HG03521 (cell line): ENCODE data around the gene ZBTB33.
A peak's percentile ranks its signal among the peaks of the same experiment; 100 is the strongest.

ENCODE experiments used
- ATAC-seq: cut with Tn5 transposase; IDR thresholded peaks from one replicate; pipeline ENCODE4 v1.9.1; 2021; ENCODE audit warnings: mild to moderate bottlenecking, moderate library complexity; ENCODE audit not compliant: unreplicated experiment

Gene ZBTB33, protein sequence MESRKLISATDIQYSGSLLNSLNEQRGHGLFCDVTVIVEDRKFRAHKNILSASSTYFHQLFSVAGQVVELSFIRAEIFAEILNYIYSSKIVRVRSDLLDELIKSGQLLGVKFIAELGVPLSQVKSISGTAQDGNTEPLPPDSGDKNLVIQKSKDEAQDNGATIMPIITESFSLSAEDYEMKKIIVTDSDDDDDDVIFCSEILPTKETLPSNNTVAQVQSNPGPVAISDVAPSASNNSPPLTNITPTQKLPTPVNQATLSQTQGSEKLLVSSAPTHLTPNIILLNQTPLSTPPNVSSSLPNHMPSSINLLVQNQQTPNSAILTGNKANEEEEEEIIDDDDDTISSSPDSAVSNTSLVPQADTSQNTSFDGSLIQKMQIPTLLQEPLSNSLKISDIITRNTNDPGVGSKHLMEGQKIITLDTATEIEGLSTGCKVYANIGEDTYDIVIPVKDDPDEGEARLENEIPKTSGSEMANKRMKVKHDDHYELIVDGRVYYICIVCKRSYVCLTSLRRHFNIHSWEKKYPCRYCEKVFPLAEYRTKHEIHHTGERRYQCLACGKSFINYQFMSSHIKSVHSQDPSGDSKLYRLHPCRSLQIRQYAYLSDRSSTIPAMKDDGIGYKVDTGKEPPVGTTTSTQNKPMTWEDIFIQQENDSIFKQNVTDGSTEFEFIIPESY

DNA sequence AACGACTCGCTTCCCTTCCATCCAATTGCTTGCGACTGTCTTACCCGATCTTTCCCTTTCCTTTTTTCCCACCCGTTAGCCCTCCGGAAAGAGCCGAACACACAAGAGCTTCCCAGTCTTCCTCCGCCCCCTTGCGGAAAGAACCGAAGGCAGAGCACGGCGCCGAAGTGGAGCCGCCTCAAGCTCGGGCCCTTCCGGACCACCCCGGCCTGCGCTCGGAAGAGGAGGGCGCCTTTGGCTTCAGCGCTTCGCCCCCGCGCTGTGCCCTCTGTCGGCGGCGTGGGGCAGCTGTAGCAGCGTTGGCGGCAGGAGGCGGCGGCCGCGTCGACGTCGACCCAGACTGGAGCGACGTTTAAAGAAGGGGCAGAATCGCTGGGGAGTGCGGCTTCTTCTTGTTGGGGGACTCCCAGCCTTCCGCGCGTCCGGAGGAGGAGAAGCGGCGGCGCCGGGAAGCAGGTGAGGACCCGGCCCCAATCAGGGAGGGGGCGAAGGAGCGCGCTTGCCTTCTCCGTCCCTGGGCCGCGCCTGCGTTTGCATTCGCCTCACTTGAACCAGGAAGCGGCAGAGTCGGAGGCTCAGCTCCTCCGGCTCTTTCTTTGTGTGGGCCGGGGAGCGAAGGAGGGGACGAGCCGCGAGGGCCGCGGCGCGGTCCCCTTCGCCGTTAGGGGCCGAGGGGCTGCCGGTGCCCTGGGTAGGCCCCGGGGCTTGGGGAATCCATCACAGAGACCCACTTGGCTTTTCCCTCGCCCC lies at the start of gene ZBTB33:
Gene ZBTB33 (plus strand): TSS at position 291 of the 750 bp plus-strand sequence. CDS start 2,604 bp downstream, outside the sequence.
- peak; percentile 99 for ATAC-seq

DNA sequence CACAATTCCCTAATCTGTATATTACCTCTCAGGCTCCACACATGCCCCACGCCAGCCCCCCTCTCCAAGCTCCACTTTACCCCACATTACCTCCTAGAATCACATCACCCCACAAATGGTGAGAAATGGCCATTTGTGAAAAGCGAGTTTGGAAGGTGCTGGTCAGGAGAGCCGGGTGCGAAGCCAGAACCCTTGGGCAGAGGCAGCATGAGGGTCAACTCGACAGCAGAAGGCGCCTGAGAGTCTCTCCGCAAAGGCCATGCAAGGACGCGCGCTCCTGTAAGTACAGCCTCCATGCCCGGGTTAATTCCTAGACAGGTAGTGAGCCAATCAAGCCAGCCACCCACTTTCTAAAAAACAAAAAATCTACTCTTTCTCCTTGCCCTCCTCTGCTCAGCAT lies 49.8 kb upstream of the ZBTB33 start:
- ATAC-seq, result no peak

DNA sequence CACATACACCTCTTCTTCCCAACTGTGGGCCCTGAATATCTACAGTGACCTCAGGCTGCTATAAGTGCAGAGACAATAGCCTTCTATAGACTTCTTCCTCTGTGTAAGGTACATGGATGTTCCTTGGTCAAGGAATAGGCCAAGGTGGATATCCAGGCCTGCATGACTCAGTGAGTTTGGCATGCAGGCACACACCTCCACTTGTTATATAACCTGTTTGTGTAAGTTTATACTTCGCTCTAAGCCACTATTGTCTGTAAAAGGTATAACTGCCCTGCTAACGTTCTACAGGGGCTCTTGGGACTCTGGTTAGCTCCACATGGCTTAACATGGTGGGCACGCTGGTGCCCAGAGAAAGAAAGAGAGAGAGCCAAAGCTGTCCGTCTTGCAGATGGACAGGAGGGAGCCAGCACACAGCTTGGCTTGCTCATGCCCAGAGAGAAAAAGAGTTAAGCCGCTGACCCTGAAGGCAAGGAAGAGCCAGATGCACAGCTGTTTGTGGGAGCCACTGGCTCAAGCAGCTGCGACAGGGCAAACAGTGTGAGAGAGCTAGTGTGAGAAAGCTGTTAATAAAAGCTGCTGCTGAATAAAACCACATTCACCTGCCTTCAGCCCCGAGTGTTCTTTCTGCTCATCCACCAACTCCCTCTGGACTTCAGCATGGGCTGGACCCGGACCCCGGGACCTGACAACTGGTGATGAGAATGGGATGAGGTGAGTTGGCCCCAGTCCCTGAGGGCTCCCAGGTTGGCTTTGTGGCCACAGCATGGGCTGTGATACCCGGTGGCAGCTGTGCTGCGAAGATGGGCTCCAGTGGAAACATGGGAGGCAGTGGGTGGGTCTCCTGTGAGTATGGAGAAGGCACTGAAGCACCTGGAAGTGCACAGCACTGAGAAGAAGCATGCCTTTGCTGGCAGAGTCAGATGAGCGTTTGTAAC lies 44.5 kb upstream of the ZBTB33 start:
- ATAC-seq, result no peak

DNA sequence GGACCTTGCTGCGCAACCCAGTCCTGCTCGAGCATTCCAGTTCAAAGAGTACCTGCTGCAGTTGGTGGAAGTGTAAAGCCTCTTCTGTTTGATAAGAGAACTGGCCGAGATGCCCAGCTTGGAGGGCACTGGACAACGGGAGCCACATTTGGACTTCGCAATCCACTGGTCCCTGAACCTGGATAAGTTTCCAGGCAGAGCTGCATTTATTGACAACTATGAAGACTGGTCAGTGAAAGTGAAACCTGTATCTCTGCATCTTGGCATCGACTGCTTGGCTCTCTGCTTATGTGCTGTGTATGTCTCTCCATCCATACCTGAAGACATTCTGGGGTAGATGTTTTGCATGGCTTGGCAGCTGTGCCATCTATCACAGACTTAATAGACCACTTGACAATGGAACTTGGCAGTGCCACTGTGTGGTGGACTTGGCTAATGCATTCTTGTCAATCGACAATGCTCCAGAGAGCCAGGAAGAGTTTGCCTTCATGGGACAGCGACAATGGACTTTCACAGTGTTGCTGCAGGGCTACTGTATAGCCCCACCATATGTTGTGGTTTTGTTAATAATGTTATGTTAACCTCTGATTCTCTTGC lies 43.5 kb upstream of the ZBTB33 start:
- ATAC-seq, result no peak

DNA sequence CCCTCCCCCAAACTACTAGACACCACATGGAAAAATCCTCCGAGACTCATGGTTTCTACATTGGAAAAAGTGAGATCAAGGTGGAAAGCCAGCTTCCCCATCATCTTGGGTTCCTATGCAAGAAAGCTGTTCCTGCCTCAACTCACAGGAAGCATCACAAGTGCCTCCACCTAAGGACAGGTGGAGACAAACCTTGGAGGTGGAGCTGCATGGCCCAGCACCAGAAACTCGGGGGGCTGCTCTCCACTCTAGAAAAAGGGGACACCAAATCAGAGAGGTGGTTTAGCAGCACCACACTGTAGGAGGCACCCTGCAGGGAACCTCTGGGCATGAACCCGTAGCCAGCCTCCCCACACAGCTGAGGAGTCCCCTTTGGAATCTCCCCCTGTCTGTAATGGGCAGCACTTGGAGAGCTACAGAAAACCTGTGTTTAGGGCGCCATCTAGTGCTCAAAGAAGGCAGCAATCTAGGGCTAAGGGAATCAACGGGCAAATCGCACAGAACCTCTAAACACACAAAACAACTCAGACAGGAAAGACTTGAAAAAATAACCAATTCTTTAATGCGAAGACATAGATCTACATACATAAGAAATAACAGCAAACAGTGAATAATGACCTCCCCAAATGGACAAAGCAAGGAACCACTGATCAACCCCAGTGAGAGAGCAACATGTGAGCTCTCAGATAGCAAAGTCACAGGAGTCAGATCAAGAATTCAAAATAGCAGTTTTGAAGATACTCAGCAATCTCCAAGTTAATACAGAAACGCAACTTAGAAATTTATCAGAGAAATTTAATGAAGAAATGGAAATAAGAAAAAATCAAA lies 37.0 kb upstream of the ZBTB33 start:
- peak; percentile 53 for ATAC-seq

DNA sequence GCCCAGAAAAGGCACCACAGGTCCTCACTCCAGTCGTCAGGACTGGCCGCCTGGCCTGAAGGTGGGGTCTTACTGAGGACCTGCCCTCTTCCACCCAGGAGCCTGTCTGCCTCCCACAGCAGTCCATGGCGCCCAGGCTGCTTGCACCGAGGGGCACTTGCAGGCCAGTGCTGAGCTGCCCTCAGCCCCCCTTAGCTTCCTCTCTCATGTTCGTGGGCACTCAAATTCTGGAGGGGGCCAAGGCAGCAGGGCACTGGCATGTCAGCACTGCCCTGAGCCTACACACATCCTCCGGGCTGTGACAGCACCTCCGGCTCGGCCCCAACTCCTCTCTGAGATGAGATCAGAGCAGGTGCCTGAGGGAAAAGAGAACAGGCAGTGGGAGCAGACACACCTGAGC lies 27.2 kb upstream of the ZBTB33 start:
- no peak for ATAC-seq

DNA sequence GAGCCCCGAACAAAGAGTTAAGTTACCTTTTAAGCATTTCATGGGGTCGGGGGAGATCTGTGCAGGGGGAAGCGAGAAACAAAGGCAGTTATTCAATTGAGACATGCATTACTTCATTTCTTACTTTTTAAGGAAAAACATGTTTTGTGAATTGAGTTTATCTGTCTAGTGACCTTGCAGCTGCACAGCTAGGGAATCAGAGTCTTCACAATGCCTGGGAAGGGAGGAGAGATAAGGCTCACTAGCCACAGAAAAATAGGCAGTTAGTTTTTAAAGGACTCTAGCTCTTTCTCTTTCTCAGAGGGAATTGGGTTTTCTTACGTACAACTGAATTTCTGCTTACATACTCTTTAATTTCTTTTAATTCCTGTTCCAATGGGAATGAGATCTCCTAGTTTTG lies 26.2 kb upstream of the ZBTB33 start:
- no peak for ATAC-seq

DNA sequence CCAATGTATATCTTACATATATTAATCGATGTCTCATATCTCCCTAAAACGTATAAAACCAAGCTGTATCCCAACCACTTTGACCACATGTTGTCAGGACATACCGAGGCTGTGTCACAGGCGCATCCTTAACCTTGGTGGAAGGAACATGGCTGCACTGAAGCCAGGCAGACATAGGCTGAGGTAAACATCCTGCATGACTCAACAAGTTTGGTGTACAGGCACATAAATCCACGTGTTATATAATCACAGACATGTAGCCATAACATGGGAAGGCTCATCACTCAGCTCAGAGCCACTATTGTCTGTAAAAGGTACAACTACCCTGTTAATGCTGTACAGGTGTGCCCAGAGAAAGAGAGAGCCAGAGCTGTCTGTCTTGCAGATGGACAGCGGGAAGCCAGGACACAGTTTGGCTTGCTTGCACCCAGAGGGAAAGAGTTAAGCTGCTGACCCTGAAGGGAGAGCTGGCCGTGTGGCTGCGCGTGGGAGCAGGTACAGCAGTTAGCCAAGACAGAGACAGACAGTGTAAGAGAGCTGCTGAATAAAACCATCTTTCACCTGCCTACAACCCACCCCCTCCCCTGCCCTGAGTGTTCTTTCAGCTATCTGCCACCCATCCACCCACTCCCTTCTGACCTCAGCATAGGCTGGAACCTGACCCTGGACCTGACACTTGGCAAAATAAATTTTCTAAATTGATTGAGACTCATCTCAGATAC lies 22.3 kb upstream of the ZBTB33 start:
- ATAC-seq, result no peak

DNA sequence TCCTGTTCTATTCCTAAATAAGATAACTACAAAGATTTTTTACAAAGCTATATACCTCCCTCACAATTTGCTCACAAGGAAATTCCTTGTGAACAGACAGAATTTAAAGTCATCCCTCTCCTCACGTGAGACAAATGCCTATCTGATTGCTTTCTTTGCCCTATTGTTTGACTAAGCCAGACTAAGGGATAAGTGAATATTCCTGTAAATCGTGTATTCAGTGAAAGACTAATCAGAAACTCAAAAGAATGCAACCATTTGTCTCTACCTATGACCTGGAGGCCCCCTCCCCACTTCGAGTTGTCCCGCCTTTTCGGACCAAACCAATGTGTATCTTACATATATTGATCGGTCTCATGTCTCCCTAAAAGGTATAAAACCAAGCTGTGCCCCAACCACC lies 15.3 kb upstream of the ZBTB33 start:
- ATAC-seq, result no peak

DNA sequence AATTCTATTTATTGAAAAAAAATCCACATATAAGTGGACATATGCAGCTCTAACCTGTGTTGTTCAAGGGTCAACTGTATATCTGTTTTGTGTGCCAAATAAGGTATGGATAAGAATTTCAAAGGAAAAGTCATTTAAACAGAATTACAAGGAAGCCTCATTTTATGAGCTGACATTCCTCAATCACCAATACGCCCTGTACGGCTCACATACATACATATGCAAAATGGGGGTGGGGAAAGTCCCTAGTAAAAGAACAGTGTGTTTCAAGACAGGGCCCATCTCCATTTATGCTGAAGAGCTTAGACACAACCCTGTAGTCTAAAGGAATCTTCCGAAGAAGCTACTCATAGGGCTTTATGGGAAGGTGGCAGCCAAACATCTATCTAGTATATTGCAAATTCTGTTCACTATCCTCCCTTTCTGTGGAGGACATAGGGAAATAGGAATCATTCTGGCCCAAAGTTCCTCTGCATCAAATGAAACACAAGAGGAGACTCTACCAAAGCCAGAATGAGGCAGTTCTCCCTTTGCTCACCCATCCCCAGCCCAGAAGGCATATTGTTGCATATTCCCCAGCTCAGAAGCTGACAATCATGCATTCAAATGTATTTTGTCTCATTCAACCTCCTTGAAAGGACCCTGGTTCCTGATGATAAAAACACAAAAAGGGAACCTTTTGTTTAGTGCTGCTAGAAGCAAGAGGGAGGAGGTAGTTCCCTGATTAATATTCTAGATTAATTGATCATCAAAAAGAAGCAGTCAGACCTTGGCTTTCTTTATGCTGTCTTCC lies 13.7 kb upstream of the ZBTB33 start:
- no peak for ATAC-seq

DNA sequence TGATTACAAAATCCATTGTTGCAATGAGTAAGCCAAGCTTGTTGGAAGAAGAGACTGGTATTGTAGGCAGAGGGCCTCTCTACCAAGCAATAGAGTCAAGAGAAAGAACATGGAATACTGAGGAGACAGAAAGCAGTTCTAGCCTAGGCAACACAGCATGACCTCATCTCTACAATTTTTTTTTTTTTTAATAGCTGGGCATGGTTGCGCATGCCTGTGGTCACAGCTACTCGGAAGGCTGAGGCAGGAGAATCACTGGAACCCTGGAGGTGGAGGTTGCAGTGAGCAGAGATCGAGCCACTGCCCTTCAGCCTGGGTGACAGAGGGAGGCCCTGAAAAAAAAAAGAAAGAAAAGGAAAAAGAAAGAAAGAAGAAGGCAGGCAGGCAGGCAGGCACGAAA lies 11.7 kb upstream of the ZBTB33 start:
- ATAC-seq, result no peak

DNA sequence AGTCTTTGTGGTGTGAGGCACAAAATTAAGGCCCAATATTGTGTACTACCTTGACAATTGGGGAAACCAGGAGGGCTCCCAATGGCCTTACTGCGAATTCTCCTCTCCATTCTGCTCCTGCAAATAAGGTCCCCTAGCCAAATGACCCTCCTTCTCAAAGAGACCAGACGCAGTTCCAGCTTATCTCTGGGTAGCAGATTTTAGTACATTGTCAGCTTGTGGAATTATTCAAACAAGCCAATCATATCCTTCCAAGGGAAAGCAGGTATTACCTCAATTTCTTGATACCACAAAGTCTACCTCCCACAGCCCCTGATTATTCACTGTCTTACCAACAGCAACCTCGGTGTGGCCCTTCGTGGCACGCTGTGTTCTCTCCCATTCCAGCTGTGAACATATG lies 7.8 kb upstream of the ZBTB33 start:
- no peak for ATAC-seq

DNA sequence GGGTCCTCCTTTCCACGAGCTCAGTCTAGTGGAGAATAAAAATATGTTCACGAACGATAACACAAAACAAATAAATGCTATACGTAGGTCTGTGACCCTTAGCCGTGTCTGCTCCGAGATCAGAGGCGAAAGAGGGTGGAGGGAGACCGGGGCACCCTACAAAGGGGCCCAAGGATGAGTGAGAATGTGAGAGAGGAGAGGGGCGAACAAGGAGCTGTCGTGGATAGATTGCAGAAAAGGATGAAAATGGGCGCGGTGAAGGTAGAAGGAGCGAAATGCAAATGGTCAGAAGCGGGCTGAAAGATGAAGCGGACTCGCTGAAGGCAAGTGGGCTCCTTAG lies 6.2 kb upstream of the ZBTB33 start:
- ATAC-seq, result no peak

DNA sequence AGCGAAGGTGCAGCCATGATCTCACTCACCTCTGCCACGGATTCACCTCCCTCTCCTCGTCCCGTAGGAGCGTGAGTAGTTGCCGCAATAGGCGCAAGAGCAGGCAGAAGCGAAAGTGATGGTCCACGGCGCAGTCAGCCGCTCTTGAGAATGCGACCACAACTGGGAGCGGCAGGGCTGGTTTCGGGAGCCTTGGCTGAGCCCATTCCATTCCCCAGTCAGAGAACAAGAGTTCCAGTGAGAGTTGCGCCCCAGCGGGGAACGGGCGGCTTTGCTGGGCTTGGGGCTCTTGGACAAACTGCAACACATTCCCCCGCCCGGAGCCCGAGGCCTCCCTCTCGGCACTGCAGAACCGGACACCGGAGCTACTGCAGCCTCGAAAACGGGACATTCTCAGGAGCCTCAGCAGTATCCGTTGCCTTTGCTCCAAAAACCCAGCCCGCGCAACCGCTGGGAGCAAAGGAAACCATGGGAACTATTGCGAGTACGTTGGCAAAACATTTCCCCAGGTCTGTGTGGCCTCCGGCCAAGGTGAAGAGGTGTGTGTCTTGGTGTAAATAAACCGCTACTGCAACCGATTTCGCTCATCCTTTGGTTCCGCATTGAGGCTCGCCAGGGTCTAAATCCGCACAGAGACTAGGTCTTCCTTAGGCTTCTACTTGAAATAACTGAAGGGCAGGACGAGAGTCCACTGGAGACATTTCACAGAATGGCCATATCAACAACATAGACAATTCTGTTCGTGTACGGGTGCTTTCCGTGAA lies 5.7 kb upstream of the ZBTB33 start:
- ATAC-seq, result peak; percentile 76

DNA sequence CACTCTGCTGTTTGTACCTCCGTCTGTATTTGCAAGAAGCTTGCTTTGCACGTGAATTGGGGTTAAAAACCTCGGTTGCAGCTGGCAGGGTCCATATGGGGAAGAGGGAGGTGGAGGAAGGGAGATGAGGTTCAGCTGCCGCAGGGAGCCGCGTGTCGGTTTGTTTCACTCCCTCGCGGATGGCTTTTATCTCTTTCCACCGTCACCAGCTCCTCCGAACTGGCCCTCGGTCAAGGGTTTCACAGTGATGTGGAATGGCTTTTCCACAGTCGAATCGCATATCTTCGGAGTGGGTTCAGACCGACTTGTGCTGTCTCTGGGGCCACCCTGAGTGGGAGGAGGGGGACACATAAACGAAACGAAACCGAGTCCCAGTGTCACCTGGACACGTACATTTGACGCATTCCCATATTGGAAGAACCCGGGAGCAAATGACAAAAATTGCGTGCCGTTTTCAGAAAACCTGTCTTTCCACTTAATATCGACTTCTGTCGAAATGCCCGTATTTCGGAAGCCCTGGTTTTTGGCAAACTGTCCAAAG lies 929 bp downstream of the ZBTB33 start:
- ATAC-seq, result no peak

DNA sequence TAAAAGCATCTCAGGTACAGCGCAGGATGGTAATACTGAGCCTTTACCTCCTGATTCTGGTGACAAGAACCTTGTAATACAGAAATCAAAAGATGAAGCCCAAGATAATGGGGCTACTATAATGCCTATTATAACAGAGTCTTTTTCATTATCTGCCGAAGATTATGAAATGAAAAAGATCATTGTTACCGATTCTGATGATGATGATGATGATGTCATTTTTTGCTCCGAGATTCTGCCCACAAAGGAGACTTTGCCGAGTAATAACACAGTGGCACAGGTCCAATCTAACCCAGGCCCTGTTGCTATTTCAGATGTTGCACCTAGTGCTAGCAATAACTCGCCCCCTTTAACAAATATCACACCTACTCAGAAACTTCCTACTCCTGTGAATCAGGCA lies 3.2 kb downstream of the ZBTB33 start:
- no peak for ATAC-seq

DNA sequence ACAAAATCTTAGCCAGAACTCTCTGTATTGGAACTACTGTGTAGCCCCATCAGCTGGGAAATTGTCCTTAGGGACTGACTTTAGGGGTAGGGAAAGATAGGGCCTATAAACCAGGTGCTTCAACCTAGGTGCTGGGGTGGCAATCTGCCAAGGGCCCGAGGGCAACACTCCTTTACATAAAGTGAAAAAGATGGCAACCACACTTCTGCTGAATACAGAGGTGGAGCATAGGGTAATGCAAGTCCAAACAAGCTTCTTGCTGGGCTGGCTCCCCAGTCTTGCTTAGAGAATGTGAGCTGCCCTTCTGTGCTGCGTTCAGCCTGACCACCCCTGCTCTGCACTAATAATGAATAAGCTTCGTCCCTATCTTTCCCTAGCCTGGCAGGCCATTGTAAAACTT lies 9.8 kb downstream of the ZBTB33 start:
- no peak for ATAC-seq
